BE2C (cell line): ENCODE measurements around the gene HINT1.

Experiments used
- DNase-seq: peaks from one replicate; pipeline ENCODE4 v3.0.0-alpha.2; 2020
- H3K27me3 ChIP-seq: fragments of 250-450 bp; sonication (Bioruptor Pico); 2 replicates; pipeline ENCODE4 v1.5.1; 2020; ENCODE audit warnings: mild to moderate bottlenecking
- H3K36me3 ChIP-seq: fragments of 250-450 bp; sonication (Bioruptor Pico); 2 replicates; pipeline ENCODE4 v1.5.1; 2020; ENCODE audit warnings: mild to moderate bottlenecking
- H3K4me1 ChIP-seq: fragments of 250-450 bp; sonication (Bioruptor Pico); 2 replicates; pipeline ENCODE4 v1.5.1; 2020
- H3K4me3 ChIP-seq: 2 replicates; pipeline ENCODE4 v1.5.1; 2011; ENCODE audit warnings: low read depth, low read length
- H3K9me3 ChIP-seq: fragments of 250-450 bp; sonication (Bioruptor Pico); 2 replicates; pipeline ENCODE4 v1.5.1; 2020
- CTCF ChIP-seq: IDR thresholded peaks from 2 replicates; pipeline ENCODE4 v1.5.1; 2012; ENCODE audit warnings: mild to moderate bottlenecking, low read depth, low read length

Gene HINT1

GRCh38 chr5:131160134-131160533 lies 4.9 kb downstream of the HINT1 start:
- Histone ChIP-seq H3K9me3 (no peaks in the 10 kb centered on the region), H3K4me1 (peaks cover 5% of the 10 kb centered on the region; the same call in 1 of the 2 replicates), H3K27me3 (no peaks in the 10 kb centered on the region), H3K4me3 (no peak overlapping the region), H3K36me3 (peaks cover 62% of the 10 kb centered on the region)
- TF ChIP-seq CTCF = no peak
- no peak for DNase-seq

GRCh38 chr5:131156957-131157356 lies 8.1 kb downstream of the HINT1 start:
- no peak for DNase-seq
- Histone ChIP-seq H3K4me3 (no peak overlapping the region), H3K9me3 (no peaks in the 10 kb centered on the region), H3K36me3 (peaks cover 41% of the 10 kb centered on the region), H3K27me3 (no peaks in the 10 kb centered on the region), H3K4me1 (no peaks in the 10 kb centered on the region)
- TF ChIP-seq CTCF = no peak

- Histone ChIP-seq H3K9me3 (no peaks in the 10 kb centered on the region), H3K27me3 (no peaks in the 10 kb centered on the region), H3K4me3 (no peak overlapping the region), H3K4me1 (no peaks in the 10 kb centered on the region), H3K36me3 (peaks cover 36% of the 10 kb centered on the region)
- TF ChIP-seq CTCF = no peak
- DNase-seq = no peak
These were observed 8.7 kb downstream of the HINT1 start for GRCh38 chr5:131156385-131156784.

GRCh38 chr5:131151216-131151615 lies 13.8 kb downstream of the HINT1 start:
- Histone ChIP-seq H3K4me3 (no peak overlapping the region), H3K9me3 (no peaks in the 10 kb centered on the region), H3K36me3 (no peaks in the 10 kb centered on the region), H3K27me3 (no peaks in the 10 kb centered on the region), H3K4me1 (no peaks in the 10 kb centered on the region)
- no peak for TF ChIP-seq CTCF
- DNase-seq = no peak

GRCh38 chr5:131150408-131150807 lies 14.6 kb downstream of the HINT1 start:
- Histone ChIP-seq H3K9me3 (no peaks in the 10 kb centered on the region), H3K4me1 (no peaks in the 10 kb centered on the region), H3K36me3 (no peaks in the 10 kb centered on the region), H3K4me3 (no peak overlapping the region), H3K27me3 (no peaks in the 10 kb centered on the region)
- DNase-seq = no peak
- no peak for TF ChIP-seq CTCF

GRCh38 chr5:131148835-131149234 lies 16.2 kb downstream of the HINT1 start:
- TF ChIP-seq CTCF = no peak
- H3K4me3 ChIP-seq = no peak overlapping the region
- H3K27me3 ChIP-seq = no peaks in the 10 kb centered on the region
- H3K36me3 ChIP-seq = no peaks in the 10 kb centered on the region
- no peaks in the 10 kb centered on the region for H3K9me3 ChIP-seq
- no peak for DNase-seq
- no peaks in the 10 kb centered on the region for H3K4me1 ChIP-seq
